Activated B cell treated with CpG ODN at 0.5 μM for 24 hours (primary cell): ENCODE measurements around the gene HIVEP3. TPM values are rescaled to one million over a fixed set of nuclear protein-coding genes. Genes with fewer than 3 reads are reported as not detected.

Source experiments
- ATAC-seq: fragments of 200-7000 bp; cut with Tn5 transposase; one replicate; pipeline ENCODE4 v1.10.0; 2021; ENCODE audit warnings: low read depth, mild to moderate bottlenecking, moderate library complexity
- CTCF ChIA-PET: fragments of 350-600 bp; sonication (Branson Sonifier 250); formaldehyde crosslinking; loops from one replicate; lab custom pipeline; 2021; ENCODE audit warnings: antibody characterized with exemption; lab: Charles Lee
- POLR2A ChIA-PET: fragments of 350-600 bp; sonication (Branson Sonifier 250); formaldehyde crosslinking; loops from one replicate; lab custom pipeline; 2021; ENCODE audit warnings: antibody characterized with exemption; lab: Charles Lee
- DNase-seq: peaks from one replicate; pipeline ENCODE4 v3.0.0; 2022
- H3K27ac Mint-ChIP-seq: one replicate; pipeline ENCODE4 v1.8.0; 2020; ENCODE audit warnings: mixed read lengths
- H3K27me3 Mint-ChIP-seq: one replicate; pipeline ENCODE4 v1.8.0; 2021; ENCODE audit warnings: mixed read lengths
- H3K36me3 Mint-ChIP-seq: one replicate; pipeline ENCODE4 v1.8.0; 2021; ENCODE audit warnings: low read depth, mixed read lengths
- H3K4me1 Mint-ChIP-seq: one replicate; pipeline ENCODE4 v1.8.0; 2021; ENCODE audit warnings: mixed read lengths
- H3K4me3 Mint-ChIP-seq: one replicate; pipeline ENCODE4 v1.8.0; 2020; ENCODE audit warnings: mild to moderate bottlenecking, mixed read lengths
- H3K9me3 Mint-ChIP-seq: one replicate; pipeline ENCODE4 v1.8.0; 2020; ENCODE audit warnings: mixed read lengths
- CTCF ChIP-seq: fragments of 200-600 bp; IDR thresholded peaks from one replicate; pipeline ENCODE4 v1.8.0; 2022; ENCODE audit warnings: antibody characterized with exemption, mild to moderate bottlenecking
- intact Hi-C: fragments of 100-400 bp; cut with micrococcal nuclease; formaldehyde crosslinking; loops from one replicate; pipeline ENCODE4 v1.15.1; 2024
- total RNA-seq: library from RNA; stranded (reverse); gene quantifications from 2 replicates; pipeline ENCODE4 v1.2.3, GENCODE V29; 2022

Gene HIVEP3
- total RNA-seq, 1 donor from 2014 or later, result 14.4 TPM

GRCh38 chr1:41617336-41617735 is 301.4 kb downstream of the HIVEP3 start:
- no peak for DNase-seq
- Mint-ChIP-seq H3K4me3 (no peak overlapping the region), H3K36me3 (peaks cover 18% of the 10 kb centered on the region), H3K9me3 (no peaks in the 10 kb centered on the region), H3K27ac (no peak overlapping the region), H3K27me3 (no peaks in the 10 kb centered on the region), H3K4me1 (peaks cover 26% of the 10 kb centered on the region)
- intact Hi-C loops, result no loop called here
- ATAC-seq, result no peak
- ChIA-PET POLR2A (no interaction called here), CTCF (no interaction called here)
- TF ChIP-seq CTCF, result no peak

- H3K27me3 Mint-ChIP-seq, result no peaks in the 10 kb centered on the region
- H3K4me1 Mint-ChIP-seq, result peaks cover 24% of the 10 kb centered on the region
- no peak overlapping the region for H3K27ac Mint-ChIP-seq
- H3K9me3 Mint-ChIP-seq, result no peaks in the 10 kb centered on the region
- no peak for ATAC-seq
- intact Hi-C loops, result no loop called here
- TF ChIP-seq CTCF, result no peak
- peaks cover 18% of the 10 kb centered on the region for H3K36me3 Mint-ChIP-seq
- no peak for DNase-seq
- H3K4me3 Mint-ChIP-seq, result no peak overlapping the region
- POLR2A ChIA-PET, result no interaction called here
- CTCF ChIA-PET, result no interaction called here
Observed at GRCh38 chr1:41616563-41616962, 302.2 kb downstream of the HIVEP3 start.

GRCh38 chr1:41615981-41616380 is 302.7 kb downstream of the HIVEP3 start:
- intact Hi-C loops, result no loop called here
- no peak overlapping the region for H3K27ac Mint-ChIP-seq
- CTCF ChIA-PET, result no interaction called here

GRCh38 chr1:41615316-41615715 is 303.4 kb downstream of the HIVEP3 start:
- no peak for DNase-seq
- TF ChIP-seq CTCF, result no peak

More at GRCh38 chr1:41615981-41616380, 302.7 kb downstream of the HIVEP3 start:
- ATAC-seq (no peak), DNase-seq (no peak)
- Mint-ChIP-seq H3K27me3 (no peaks in the 10 kb centered on the region), H3K4me1 (peaks cover 19% of the 10 kb centered on the region), H3K4me3 (no peak overlapping the region), H3K9me3 (no peaks in the 10 kb centered on the region), H3K36me3 (peaks cover 16% of the 10 kb centered on the region)
- no peak for TF ChIP-seq CTCF
- POLR2A ChIA-PET, result no interaction called here

GRCh38 chr1:41614818-41615217 is 303.9 kb downstream of the HIVEP3 start:
- Mint-ChIP-seq H3K4me3 (no peak overlapping the region), H3K9me3 (no peaks in the 10 kb centered on the region), H3K27ac (no peak overlapping the region), H3K27me3 (no peaks in the 10 kb centered on the region), H3K36me3 (peaks cover 16% of the 10 kb centered on the region), H3K4me1 (peaks cover 12% of the 10 kb centered on the region)
- ChIA-PET POLR2A (no interaction called here), CTCF (no interaction called here)
- intact Hi-C loops, result no loop called here
- ATAC-seq, result no peak
- DNase-seq, result no peak
- no peak for TF ChIP-seq CTCF

More at GRCh38 chr1:41615316-41615715, 303.4 kb downstream of the HIVEP3 start:
- H3K36me3 Mint-ChIP-seq, result peaks cover 16% of the 10 kb centered on the region
- peaks cover 14% of the 10 kb centered on the region for H3K4me1 Mint-ChIP-seq
- H3K9me3 Mint-ChIP-seq, result no peaks in the 10 kb centered on the region
- CTCF ChIA-PET, result no interaction called here
- ATAC-seq, result no peak
- H3K4me3 Mint-ChIP-seq, result no peak overlapping the region
- H3K27me3 Mint-ChIP-seq, result no peaks in the 10 kb centered on the region
- intact Hi-C loops, result no loop called here
- H3K27ac Mint-ChIP-seq, result no peak overlapping the region
- POLR2A ChIA-PET, result no interaction called here
